GM18511 (cell line): ENCODE results near the gene SPTBN4.
"Not testable (repeated sequence)": the region's sequence is repeated elsewhere in the genome, so short reads cannot be mapped to it uniquely, and the experiment has no call there.

ENCODE experiments used
- ATAC-seq: cut with Tn5 transposase; IDR thresholded peaks from one replicate; pipeline ENCODE4 v1.9.1; 2021; ENCODE audit warnings: mild to moderate bottlenecking, moderate library complexity; ENCODE audit not compliant: unreplicated experiment

SPTBN4 gene

GRCh38 chr19:40464059-40465024, 2.5 kb upstream of the SPTBN4 start:
- no peak for ATAC-seq

GRCh38 chr19:40465025-40465556, 1.7 kb upstream of the SPTBN4 start:
- ATAC-seq, result no peak

- ATAC-seq, result peak; percentile 86
Observed at GRCh38 chr19:40465557-40466218, 1.1 kb upstream of the SPTBN4 start, which contains the start of gene BLVRB. TSS of gene BLVRB (minus strand) at chr19:40465745. CDS start at chr19:40465688, 57 bp downstream.

GRCh38 chr19:40466219-40466984, 399 bp upstream of the SPTBN4 start:
- peak; percentile 36 for ATAC-seq

GRCh38 chr19:40469011-40469410, 2.2 kb downstream of the SPTBN4 start:
- no peak for ATAC-seq

- ATAC-seq, result no peak
Observed at GRCh38 chr19:40471111-40471510, 4.3 kb downstream of the SPTBN4 start.

GRCh38 chr19:40472516-40472915, 5.7 kb downstream of the SPTBN4 start:
- ATAC-seq, result no peak

GRCh38 chr19:40474737-40475136, 7.9 kb downstream of the SPTBN4 start:
- no peak for ATAC-seq

GRCh38 chr19:40475878-40476644, 9.3 kb downstream of the SPTBN4 start:
- ATAC-seq, result not testable (repeated sequence)

- no peak for ATAC-seq
Observed at GRCh38 chr19:40486017-40486416, 19.2 kb downstream of the SPTBN4 start.

GRCh38 chr19:40489882-40490230, 23.1 kb downstream of the SPTBN4 start:
- ATAC-seq, result no peak

GRCh38 chr19:40492274-40492673, 25.5 kb downstream of the SPTBN4 start:
- no peak for ATAC-seq

GRCh38 chr19:40493778-40494177, 27.0 kb downstream of the SPTBN4 start:
- ATAC-seq, result no peak

- ATAC-seq, result no peak
Observed at GRCh38 chr19:40494191-40494838, 27.5 kb downstream of the SPTBN4 start.

- no peak for ATAC-seq
Observed at GRCh38 chr19:40497214-40497613, 30.4 kb downstream of the SPTBN4 start.

- ATAC-seq, result no peak
Observed at GRCh38 chr19:40499320-40499719, 32.5 kb downstream of the SPTBN4 start.

GRCh38 chr19:40500678-40501530, 34.1 kb downstream of the SPTBN4 start:
- not testable (repeated sequence) for ATAC-seq

GRCh38 chr19:40501599-40501998, 34.8 kb downstream of the SPTBN4 start:
- ATAC-seq, result no peak

- ATAC-seq, result no peak
Observed at GRCh38 chr19:40502081-40502480, 35.3 kb downstream of the SPTBN4 start.
